ENCODE measurements around the gene RASA3.
"Not testable (repeated sequence)": the region's sequence is repeated elsewhere in the genome, so short reads cannot be mapped to it uniquely, and the experiment has no call there.

RASA3 gene

GRCh38 chr13:114130131-114130836 lies 2.1 kb downstream of the RASA3 start:
- Mint-ChIP-seq H3K27me3 (peaks cover 13% of the 10 kb centered on the region), H3K4me1 (peaks cover 70% of the 10 kb centered on the region), H3K27ac (peak overlapping the region; percentile 97), H3K4me3 (peak overlapping the region; percentile 99), H3K9me3 (peaks cover 13% of the 10 kb centered on the region), H3K36me3 (peaks cover 55% of the 10 kb centered on the region)
- DNase-seq, result peak; percentile 30
- CTCF ChIA-PET, result interaction anchor here (1.1 kb wide), 1 partner anchor 18 kb away, joined by 5 read pairs; no protein-coding TSS in a partner anchor

GRCh38 chr13:114129649-114130062 lies 2.8 kb downstream of the RASA3 start:
- Mint-ChIP-seq H3K4me3 (peak overlapping the region; percentile 99), H3K9me3 (peaks cover 18% of the 10 kb centered on the region), H3K27me3 (peaks cover 9% of the 10 kb centered on the region), H3K4me1 (peaks cover 71% of the 10 kb centered on the region), H3K27ac (peak overlapping the region; percentile 97), H3K36me3 (peaks cover 62% of the 10 kb centered on the region)
- CTCF ChIA-PET, result interaction anchor here (1.0 to 1.7 kb wide), 2 partner anchors 17 to 96 kb away, joined by 3 read pairs; no protein-coding TSS in a partner anchor
- peak; percentile 60 for DNase-seq

GRCh38 chr13:114128624-114129522 lies 3.5 kb downstream of the RASA3 start:
- Mint-ChIP-seq H3K9me3 (peaks cover 18% of the 10 kb centered on the region), H3K27me3 (peaks cover 9% of the 10 kb centered on the region), H3K4me3 (peak overlapping the region; percentile 99), H3K27ac (peak overlapping the region; percentile 97), H3K36me3 (peaks cover 68% of the 10 kb centered on the region), H3K4me1 (peaks cover 72% of the 10 kb centered on the region)
- CTCF ChIA-PET, result interaction anchor here (1.0 to 1.7 kb wide), 2 partner anchors 17 to 97 kb away, joined by 3 read pairs; no protein-coding TSS in a partner anchor
- peak; percentile 94 for DNase-seq

DNA sequence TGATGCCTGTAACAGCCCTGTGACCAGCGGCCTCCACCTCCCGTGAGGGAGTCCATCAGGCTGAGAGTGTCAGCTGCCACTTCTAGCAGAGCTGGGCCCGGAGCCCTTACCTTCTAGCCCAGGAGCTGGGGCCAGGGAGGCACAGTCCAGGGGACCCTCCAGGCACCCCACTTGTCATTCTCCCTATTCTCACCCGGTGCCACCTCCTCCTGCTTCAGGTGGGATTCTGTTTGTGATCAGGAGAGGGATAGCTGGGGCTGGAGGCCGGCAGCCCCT lies 4.1 kb downstream of the RASA3 start:
- CTCF ChIA-PET, result interaction anchor here (1.0 to 1.7 kb wide), 2 partner anchors 16 to 98 kb away, joined by 3 to 4 read pairs; no protein-coding TSS in a partner anchor
- H3K9me3 Mint-ChIP-seq, result peaks cover 18% of the 10 kb centered on the region
- peaks cover 9% of the 10 kb centered on the region for H3K27me3 Mint-ChIP-seq
- H3K27ac Mint-ChIP-seq, result peak overlapping the region; percentile 97
- no peak for DNase-seq
- peaks cover 74% of the 10 kb centered on the region for H3K4me1 Mint-ChIP-seq
- peaks cover 69% of the 10 kb centered on the region for H3K36me3 Mint-ChIP-seq
- peak overlapping the region; percentile 99 for H3K4me3 Mint-ChIP-seq

GRCh38 chr13:114127473-114128347 lies 4.7 kb downstream of the RASA3 start:
- Mint-ChIP-seq H3K36me3 (peaks cover 73% of the 10 kb centered on the region), H3K4me3 (peak overlapping the region; percentile 99)
- CTCF ChIA-PET, result interaction anchor here (1.0 kb wide), 1 partner anchor 16 kb away, joined by 4 read pairs; no protein-coding TSS in a partner anchor

GRCh38 chr13:114126789-114127472 lies 5.5 kb downstream of the RASA3 start:
- Mint-ChIP-seq H3K9me3 (peaks cover 18% of the 10 kb centered on the region), H3K36me3 (peaks cover 73% of the 10 kb centered on the region), H3K27me3 (peaks cover 8% of the 10 kb centered on the region), H3K27ac (peak overlapping the region; percentile 97), H3K4me3 (peak overlapping the region; percentile 99), H3K4me1 (peaks cover 77% of the 10 kb centered on the region)
- CTCF ChIA-PET, result interaction anchor here (0.9 kb wide), 1 partner anchor 16 kb away, joined by 4 read pairs; no protein-coding TSS in a partner anchor
- no peak for DNase-seq

More at GRCh38 chr13:114127473-114128347, 4.7 kb downstream of the RASA3 start:
- Mint-ChIP-seq H3K27ac (peak overlapping the region; percentile 97), H3K9me3 (peaks cover 18% of the 10 kb centered on the region), H3K27me3 (peaks cover 9% of the 10 kb centered on the region), H3K4me1 (peaks cover 77% of the 10 kb centered on the region)
- DNase-seq, result no peak

- H3K4me1 Mint-ChIP-seq, result peaks cover 81% of the 10 kb centered on the region
- H3K9me3 Mint-ChIP-seq, result peaks cover 18% of the 10 kb centered on the region
- H3K27me3 Mint-ChIP-seq, DNase-seq: not testable (repeated sequence)
- peak overlapping the region; percentile 99 for H3K4me3 Mint-ChIP-seq
- peaks cover 68% of the 10 kb centered on the region for H3K36me3 Mint-ChIP-seq
- CTCF ChIA-PET, result interaction anchor here (0.9 kb wide), 1 partner anchor 15 kb away, joined by 4 read pairs; no protein-coding TSS in a partner anchor
- H3K27ac Mint-ChIP-seq, result peak overlapping the region; percentile 88
Observed at GRCh38 chr13:114126086-114126485, 6.3 kb downstream of the RASA3 start.

DNA sequence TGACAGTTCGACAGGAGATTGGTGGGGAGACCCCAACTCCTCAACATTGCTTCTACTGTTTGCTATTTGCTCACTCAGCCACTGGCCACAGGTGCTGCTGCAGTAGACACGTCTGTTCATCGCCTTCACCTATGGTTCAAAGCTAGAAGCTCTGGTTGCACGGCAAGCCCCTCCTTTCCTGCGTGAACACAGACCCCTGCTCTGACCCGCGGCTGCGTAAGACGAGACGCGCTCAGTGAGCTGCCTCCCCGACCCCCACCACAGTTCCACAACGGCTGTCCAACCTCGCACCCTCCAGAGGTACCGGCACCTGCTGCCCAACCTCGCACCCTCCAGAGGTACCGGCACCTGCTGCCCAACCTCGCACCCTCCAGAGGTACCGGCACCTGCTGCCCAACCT lies 6.8 kb downstream of the RASA3 start:
- Mint-ChIP-seq H3K27ac (peak overlapping the region; percentile 88), H3K36me3 (peaks cover 67% of the 10 kb centered on the region), H3K9me3 (peaks cover 18% of the 10 kb centered on the region), H3K4me3 (no peak overlapping the region), H3K4me1 (peaks cover 82% of the 10 kb centered on the region), H3K27me3 (no peaks in the 10 kb centered on the region)
- no peak for DNase-seq
- CTCF ChIA-PET, result no interaction called here

DNA sequence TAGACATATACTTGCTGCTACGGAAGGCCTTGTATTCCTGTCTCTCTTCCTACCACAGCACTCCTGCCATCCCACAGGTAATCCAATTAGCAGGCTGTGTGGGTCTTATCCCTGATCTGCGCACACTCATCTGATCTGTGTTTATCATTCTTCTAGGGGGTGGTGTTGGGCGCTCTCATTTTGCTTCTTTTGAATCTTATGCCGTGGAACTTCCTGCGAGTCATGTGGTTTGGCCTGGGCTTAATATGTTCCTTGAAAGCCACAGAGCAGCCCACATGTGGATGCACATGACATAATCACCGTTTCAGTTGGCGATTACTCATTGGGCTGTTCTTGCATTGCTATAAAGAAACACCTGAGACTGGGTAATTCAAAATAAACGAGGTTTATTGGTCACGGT lies 7.5 kb downstream of the RASA3 start:
- peak; percentile 83 for DNase-seq
- Mint-ChIP-seq H3K4me3 (peak overlapping the region; percentile 42), H3K27me3 (no peaks in the 10 kb centered on the region), H3K4me1 (peaks cover 82% of the 10 kb centered on the region), H3K36me3 (peaks cover 65% of the 10 kb centered on the region), H3K9me3 (peaks cover 18% of the 10 kb centered on the region), H3K27ac (peak overlapping the region; percentile 88)
- CTCF ChIA-PET, result no interaction called here

DNA sequence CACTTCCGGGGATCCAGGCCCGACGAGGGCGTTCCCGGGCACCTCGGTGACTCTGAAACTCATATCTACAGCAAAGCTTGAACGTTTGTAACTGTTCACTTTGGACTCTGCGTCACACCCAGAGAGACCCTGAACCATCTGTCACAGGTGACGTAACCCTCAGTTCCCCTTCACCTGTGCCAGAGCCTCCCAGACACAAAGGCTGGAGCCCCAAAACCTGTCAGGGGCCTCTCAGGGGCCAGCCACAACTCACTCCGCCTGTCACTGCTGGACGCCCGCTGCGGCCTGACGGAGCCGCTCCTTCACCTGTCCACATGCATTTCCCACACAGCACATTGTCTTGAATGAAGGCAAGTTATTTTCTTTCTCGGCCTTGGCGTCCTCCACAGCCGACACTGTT lies 8.0 kb downstream of the RASA3 start:
- peak overlapping the region; percentile 88 for H3K27ac Mint-ChIP-seq
- no peak for DNase-seq
- H3K4me1 Mint-ChIP-seq, result peaks cover 77% of the 10 kb centered on the region
- H3K9me3 Mint-ChIP-seq, result peaks cover 18% of the 10 kb centered on the region
- no peaks in the 10 kb centered on the region for H3K27me3 Mint-ChIP-seq
- peaks cover 60% of the 10 kb centered on the region for H3K36me3 Mint-ChIP-seq
- CTCF ChIA-PET, result no interaction called here
- no peak overlapping the region for H3K4me3 Mint-ChIP-seq

DNA sequence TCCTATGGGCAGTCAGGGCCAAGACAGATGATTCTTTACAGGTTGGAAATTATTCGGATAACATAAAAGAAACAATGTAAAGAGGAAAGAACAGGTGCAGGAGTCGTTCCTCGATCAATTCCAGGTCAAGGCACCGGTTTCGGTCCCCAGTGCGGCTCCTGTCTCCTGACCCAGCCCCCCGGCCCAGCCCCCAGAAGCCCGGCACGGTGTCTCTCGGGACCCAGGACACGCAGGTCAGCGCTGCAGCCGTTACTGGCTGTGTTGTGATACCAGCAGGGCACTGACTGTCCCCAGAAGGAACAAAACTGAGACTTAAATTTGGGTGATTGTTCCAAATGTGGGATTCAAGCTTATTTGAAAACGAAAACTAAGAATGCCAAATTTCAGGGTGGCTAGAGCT lies 8.5 kb downstream of the RASA3 start:
- CTCF ChIA-PET, result interaction anchor here (0.6 to 1.5 kb wide), 3 partner anchors 9 to 103 kb away, joined by 3 to 4 read pairs (median 3); no protein-coding TSS in a partner anchor
- H3K36me3 Mint-ChIP-seq, result peaks cover 60% of the 10 kb centered on the region
- no peak for DNase-seq

DNA sequence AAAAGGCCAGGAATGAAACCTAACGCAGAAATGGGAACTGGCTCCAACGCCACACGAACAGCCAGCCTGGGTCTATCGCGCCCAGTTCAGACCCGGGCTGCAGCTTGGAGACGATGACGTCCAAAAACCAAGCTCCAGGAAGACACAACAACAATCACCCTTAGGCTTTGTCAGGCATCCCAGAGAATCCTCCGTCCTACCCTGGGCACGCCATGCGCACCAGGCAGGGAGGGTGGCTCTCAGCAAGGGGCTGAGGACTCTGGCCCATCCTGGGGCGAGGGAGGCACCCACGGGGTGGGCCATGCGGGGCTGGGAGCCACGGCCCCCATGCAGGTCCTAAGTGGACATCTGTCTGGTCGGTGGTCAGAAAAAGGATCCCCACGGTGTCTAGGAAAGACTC lies 9.0 kb downstream of the RASA3 start:
- Mint-ChIP-seq H3K9me3 (peaks cover 18% of the 10 kb centered on the region), H3K27me3 (no peaks in the 10 kb centered on the region), H3K4me1 (peaks cover 77% of the 10 kb centered on the region), H3K36me3 (peaks cover 60% of the 10 kb centered on the region), H3K4me3 (no peak overlapping the region), H3K27ac (peak overlapping the region; percentile 38)
- CTCF ChIA-PET, result interaction anchor here (0.6 to 1.5 kb wide), 3 partner anchors 9 to 103 kb away, joined by 3 to 4 read pairs (median 3); no protein-coding TSS in a partner anchor
- no peak for DNase-seq

More for the DNA sequence above, 8.5 kb downstream of the RASA3 start:
- Mint-ChIP-seq H3K27ac (peak overlapping the region; percentile 50), H3K4me1 (peaks cover 77% of the 10 kb centered on the region), H3K4me3 (no peak overlapping the region), H3K27me3 (no peaks in the 10 kb centered on the region), H3K9me3 (peaks cover 18% of the 10 kb centered on the region)

All from activated naive CD4-positive, alpha-beta T cell treated with anti-CD3 and anti-CD28 coated beads, Interleukin-2, amount 10 ng/mL, durations not matched to agents 7 days and 5 days (primary cell).